H54 (cell line): ENCODE measurements around the gene RAB30.
"Not testable (repeated sequence)": the region's sequence is repeated elsewhere in the genome, so short reads cannot be mapped to it uniquely, and the experiment has no call there.

Source experiments
- DNase-seq: peaks from one replicate; pipeline ENCODE4 v3.0.0; 2011; ENCODE audit warnings: low spot score, mixed read lengths; ENCODE audit not compliant: insufficient read length
- FAIRE-seq: peaks from 3 replicates; lab custom pipeline; 2011; peaks lifted over from hg19 to GRCh38; lab: Jason Lieb, UNC
- POLR2A ChIP-seq: IDR thresholded peaks from 2 replicates; pipeline ENCODE4 v1.6.1; 2011; ENCODE audit warnings: low read depth, mild to moderate bottlenecking, low read length

The RAB30 gene

GRCh38 chr11:82987997-82988396 is 83.7 kb downstream of the RAB30 start:
- FAIRE-seq (no peak), DNase-seq (no peak)
- TF ChIP-seq POLR2A, result no peak

DNA sequence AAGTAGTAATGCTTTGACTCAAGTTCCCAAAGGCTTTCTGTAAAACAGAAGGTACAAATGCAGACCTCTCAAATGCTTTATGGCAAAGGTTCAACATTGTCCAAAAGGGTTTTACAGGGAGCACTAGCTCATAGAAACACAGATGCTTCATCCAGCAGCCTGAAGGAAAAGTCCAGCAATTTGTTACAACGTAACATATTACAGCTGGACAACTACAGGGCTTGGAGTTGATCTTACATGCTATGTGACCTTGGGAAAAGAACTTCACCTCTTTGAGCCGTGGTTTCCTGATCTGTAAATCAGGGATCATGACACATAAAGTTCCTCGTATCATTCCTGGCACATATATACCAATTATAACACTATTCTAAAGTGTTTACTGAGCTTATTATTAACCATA is 85.3 kb downstream of the RAB30 start:
- no peak for TF ChIP-seq POLR2A
- no peak for FAIRE-seq
- DNase-seq, result no peak

DNA sequence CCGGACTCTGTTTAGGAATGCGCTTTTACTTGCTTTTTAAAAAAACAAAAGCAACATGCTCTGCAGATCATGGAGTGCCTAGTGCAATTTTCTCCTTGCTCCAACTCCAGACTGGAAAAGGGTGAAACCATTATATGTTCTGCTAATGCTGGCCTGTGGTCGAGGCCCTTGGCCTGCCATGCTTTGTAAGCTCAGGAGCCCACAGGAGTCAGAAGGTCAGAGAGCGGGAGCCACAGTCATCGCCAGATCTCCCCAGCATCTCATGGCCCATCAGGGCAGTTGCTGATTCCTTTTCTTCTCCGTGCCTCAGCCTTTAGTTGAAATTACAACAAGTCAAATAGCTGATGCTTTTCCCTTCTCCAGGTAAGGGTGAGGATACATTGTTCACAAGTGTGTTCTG is 89.8 kb downstream of the RAB30 start:
- FAIRE-seq (no peak), DNase-seq (no peak)
- no peak for TF ChIP-seq POLR2A

GRCh38 chr11:82980947-82981346 is 90.8 kb downstream of the RAB30 start:
- no peak for DNase-seq
- FAIRE-seq, result no peak
- TF ChIP-seq POLR2A, result no peak

GRCh38 chr11:82980292-82980691 is 91.4 kb downstream of the RAB30 start:
- no peak for TF ChIP-seq POLR2A
- DNase-seq (peak; percentile 61), FAIRE-seq (peak; percentile 94)

DNA sequence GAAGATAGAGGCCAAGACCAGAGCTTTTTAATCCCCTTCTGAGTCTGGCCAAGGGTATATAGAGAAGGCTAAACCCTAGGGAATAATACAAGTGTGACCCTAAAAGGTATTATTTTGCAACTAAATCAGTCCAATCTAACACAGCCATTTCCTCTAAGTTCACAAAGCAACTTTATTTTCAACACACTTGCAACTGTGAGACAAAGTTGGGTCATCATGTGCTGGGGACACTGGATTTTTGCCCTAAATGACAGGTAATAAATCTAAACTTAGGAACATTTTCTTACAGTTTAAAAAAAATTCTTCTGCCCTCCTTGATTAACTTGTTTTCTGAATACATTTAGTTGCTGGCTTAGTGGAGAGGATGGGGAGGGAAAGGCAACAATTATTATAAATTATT is 91.9 kb downstream of the RAB30 start:
- no peak for DNase-seq
- TF ChIP-seq POLR2A, result no peak
- peak; percentile 69 for FAIRE-seq

DNA sequence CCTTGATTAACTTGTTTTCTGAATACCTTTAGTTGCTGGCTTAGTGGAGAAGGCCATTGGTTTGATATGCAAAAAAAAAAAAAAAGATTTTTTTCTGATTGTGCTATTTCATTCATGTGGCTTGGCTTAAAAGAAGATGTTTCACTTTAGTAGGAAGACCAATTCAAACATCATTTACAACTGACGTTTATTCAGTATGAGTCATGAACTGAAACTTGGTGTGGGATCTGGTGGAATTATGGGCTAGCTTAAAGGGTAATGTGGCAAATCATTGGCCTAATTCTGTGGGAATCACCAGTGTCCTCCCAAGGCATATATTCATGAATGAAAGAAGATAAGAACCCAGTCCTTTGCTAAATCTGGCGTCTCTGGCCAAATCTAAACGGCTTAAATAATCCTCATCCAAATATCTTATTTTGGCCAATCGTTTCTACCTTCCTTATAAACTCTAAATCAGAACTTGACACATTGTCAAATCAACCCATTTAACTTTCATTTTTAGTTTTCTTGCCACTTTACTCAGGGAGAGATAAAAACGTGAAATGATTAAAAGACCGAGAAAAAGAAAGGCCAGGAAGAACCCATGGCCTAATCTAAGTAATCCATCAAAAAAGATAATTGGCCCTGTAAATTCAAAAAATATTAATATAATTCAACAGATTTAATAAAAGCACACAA is 93.1 kb downstream of the RAB30 start:
- TF ChIP-seq POLR2A, result no peak
- peak; percentile 97 for FAIRE-seq
- peak; percentile 33 for DNase-seq

DNA sequence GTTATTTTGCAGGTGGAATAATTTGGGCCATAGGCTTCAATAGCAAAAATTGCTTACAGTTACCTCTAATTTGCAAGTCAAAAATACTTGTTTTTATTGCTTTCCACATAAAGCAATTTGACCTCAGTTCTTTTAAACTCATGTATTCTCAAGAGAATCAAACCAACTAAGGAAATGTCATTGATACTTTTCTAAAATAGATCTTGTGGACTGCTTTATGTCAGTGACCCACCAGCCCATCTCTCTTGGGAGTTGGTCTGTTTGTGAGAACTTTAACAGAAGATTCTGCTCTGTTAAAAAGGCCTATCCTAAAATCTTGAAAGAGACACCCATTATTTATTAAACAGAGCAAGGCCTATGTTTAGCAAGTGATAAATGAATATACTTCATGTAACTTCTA is 94.9 kb downstream of the RAB30 start:
- FAIRE-seq (peak; percentile 69), DNase-seq (no peak)
- no peak for TF ChIP-seq POLR2A

DNA sequence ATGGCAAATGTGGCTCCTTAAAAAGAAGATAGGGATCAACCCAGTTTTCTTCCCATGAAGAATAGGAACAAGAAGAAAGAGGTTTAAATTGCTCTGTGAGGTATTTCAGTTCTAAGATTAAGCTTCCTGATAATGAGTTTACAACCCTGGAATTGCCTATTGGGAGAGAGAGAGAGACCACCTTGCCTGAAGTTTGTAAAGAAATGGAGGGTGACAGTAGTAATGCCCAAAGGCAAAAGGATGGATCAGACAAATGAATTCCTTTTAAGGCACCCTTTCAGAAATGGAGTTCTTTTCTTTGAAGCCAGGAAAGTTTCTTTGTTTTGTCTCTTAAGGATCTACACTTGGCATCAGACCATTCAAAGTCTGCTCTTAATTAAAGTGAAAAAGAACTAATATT is 95.8 kb downstream of the RAB30 start:
- FAIRE-seq (peak; percentile 36), DNase-seq (no peak)
- no peak for TF ChIP-seq POLR2A

DNA sequence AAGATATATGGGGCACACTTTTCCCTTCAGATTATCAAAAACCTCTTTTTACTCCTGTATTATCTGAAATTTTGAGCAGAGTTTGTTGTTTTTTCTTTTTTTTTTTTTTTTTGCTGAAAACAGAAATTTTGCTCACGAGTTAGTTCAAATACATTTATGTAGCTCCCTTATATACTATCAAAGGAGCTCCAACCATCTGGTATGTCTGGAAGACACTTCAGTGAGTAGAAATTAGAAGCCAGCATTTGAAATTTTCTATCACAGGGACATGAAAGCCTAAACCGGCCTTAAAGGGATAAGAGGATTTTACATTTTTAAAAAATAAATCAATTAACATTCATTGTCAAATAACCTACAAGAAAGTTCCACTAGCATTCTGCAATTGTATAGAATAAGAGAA is 96.8 kb downstream of the RAB30 start:
- DNase-seq, result no peak
- no peak for FAIRE-seq
- no peak for TF ChIP-seq POLR2A

GRCh38 chr11:82974135-82974534 is 97.6 kb downstream of the RAB30 start:
- FAIRE-seq (peak; percentile 41), DNase-seq (no peak)
- no peak for TF ChIP-seq POLR2A

DNA sequence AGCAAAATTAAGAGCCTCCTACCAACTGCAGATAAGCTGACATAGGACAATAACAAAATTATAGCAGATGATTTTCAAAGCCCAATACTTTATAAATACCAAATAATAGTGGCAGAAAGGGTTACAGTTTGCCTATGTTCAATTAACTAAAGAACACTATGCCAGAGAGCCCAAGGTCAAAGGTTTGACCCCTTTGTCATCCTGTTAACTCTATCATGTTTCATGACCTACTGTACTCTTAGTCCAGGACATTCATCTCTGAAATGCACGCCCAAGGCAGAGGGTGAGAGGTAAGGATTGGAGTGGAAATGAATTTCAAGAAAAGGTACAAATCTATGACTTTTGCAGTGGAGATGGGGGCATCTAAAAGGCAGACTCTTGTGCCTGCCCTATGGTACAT is 99.6 kb downstream of the RAB30 start:
- FAIRE-seq, result no peak
- no peak for DNase-seq
- no peak for TF ChIP-seq POLR2A

DNA sequence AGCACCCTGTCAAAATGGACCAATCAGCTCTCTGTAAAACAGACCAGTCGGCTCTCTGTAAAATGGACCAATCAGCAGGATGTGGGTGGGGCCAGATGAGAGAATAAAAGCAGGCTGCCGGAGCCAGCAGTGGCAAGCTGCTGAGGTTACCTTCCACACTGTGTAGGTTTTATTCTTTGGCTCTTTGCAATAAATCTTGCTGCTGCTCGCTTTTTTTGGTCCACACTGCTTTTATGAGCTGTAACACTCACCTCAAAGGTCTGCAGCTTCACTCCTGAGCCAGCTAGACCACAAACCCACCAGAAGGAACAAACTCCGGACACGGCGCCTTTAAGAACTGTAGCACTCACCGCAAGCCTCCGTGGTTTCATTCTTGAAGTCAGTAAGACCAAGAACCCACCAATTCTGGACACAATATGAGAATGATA is 100.2 kb downstream of the RAB30 start:
- DNase-seq, FAIRE-seq: not testable (repeated sequence)

DNA sequence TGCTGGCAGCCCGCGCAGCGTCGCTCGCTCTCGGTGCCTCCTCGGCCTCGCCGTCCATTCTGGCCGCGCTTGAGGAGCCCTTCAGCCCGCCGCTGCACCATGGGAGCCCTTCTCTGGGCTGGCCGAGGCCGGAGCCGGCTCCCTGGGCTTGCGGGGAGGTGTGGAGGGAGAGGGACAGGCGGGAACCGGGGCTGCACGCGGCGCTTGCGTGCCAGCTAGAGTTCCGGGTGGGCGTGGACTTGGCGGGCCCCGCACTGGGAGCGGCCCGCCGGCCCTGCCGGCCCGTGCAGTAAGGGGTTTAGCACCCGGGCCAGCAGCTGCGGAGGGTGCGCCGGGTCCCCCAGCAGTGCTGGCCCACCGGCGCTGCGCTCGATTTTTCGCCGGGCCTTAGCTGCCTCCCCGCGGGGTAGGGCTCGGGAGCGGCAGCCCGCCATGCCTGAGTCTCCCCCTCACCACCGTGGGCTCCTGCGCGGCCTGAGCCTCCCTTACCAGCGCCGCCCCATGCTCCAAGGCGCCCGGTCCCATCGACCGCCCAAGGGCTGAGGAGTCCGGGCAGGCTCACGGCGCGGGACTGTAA is 101.1 kb downstream of the RAB30 start:
- not testable (repeated sequence) for FAIRE-seq, DNase-seq

- DNase-seq (no peak), FAIRE-seq (no peak)
- TF ChIP-seq POLR2A, result no peak
Measured at GRCh38 chr11:82969811-82970210, 101.9 kb downstream of the RAB30 start.
